ENCODE results near the gene CLIC4. TPM values are rescaled to one million over a fixed set of nuclear protein-coding genes. Genes with fewer than 3 reads are reported as not detected.

Gene CLIC4
- total and polyA plus RNA-seq, 10 donors, result 17.0 to 99.6 (median 71.2) TPM

DNA sequence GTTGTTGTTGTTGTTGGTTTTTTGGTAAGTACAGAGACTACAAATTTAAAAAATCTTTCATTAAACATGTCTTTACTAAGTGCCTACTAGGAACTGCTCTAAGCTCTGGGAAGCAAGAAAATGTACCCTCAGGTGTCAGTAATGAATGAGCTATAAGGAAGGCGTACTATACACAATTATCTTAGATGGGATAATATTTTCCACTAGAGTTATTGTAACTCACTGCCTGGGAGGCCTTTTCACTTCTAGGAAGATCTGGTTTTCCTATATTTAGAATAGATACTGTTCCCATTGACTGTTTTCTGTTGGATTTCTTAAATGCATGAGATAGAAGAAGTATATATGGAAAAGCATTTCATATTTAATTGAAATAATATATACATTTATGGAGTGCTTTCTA is 19.6 kb downstream of the CLIC4 start:
- Histone ChIP-seq H3K9me3 (no peaks in the 10 kb centered on the region), H3K4me3 (no peak overlapping the region), H3K4me1 (peaks cover 8 to 64% (median 24%) of the 10 kb centered on the region in 6 donors), H3K27me3 (replicated peaks in 1 of 7) (no peaks in the 10 kb centered on the region), H3K27ac (peak overlapping the region in 3 of 8 donors; percentile 4 to 48 (median 23)), H3K36me3 (no peaks in the 10 kb centered on the region)
- intact Hi-C loops (cut with DNase I; ENCODE audit: low total_unique reads), result no loop called here
- TF ChIP-seq POLR2AphosphoS5 (IDR thresholded peaks at IDR 0.05), result no peak
- TF ChIP-seq POLR2A (IDR thresholded peaks at IDR 0.05), result no peak
- TF ChIP-seq, protein P1, sequence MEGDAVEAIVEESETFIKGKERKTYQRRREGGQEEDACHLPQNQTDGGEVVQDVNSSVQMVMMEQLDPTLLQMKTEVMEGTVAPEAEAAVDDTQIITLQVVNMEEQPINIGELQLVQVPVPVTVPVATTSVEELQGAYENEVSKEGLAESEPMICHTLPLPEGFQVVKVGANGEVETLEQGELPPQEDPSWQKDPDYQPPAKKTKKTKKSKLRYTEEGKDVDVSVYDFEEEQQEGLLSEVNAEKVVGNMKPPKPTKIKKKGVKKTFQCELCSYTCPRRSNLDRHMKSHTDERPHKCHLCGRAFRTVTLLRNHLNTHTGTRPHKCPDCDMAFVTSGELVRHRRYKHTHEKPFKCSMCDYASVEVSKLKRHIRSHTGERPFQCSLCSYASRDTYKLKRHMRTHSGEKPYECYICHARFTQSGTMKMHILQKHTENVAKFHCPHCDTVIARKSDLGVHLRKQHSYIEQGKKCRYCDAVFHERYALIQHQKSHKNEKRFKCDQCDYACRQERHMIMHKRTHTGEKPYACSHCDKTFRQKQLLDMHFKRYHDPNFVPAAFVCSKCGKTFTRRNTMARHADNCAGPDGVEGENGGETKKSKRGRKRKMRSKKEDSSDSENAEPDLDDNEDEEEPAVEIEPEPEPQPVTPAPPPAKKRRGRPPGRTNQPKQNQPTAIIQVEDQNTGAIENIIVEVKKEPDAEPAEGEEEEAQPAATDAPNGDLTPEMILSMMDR (IDR thresholded peaks at IDR 0.05 in 8 of 11, conservative IDR thresholded peaks at IDR 0.05 in 3 of 11), result no peak
- 87 to 97% (median 94%) methylated on average over 1 of the region's 1 CpG for WGBS, 5 donors
- no peak for DNase-seq

DNA sequence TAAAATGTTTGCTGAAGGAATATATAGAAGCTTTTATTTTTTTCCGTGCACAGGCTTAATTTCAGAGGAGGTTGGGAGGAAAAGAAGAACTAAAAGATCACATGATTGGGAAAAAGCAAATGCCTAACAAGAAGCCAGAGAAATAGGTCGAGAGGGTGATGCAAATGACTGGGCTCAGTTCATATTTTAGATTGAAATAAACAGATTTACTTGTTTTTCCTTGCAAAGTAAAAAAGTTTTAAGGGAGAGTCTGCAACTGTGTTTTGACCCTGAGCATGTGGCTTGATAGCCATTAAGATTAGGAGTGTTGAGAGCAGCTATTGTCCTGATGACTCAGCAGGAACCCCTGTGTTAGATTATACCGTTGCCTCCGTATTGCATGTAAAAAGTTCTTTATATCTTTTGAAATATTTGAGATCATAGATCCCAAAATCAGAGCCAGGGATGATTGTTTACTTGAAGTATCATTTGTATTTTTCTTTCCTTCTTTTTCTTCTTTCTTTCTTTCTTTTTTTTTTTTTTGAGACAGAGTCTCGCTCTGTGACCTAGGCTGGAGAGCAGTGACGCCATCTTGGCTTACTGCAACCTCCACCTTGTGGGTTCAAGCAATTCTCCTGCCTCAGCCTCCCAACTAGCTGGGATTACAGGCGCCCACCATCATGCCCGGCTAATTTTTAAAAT is 20.2 kb downstream of the CLIC4 start:
- H3K4me1 ChIP-seq, result peaks cover 9 to 70% (median 29%) of the 10 kb centered on the region in 6 donors
- intact Hi-C loops (cut with DNase I; ENCODE audit: low total_unique reads), result no loop called here
- no peak for DNase-seq
- H3K4me3 ChIP-seq, result no peak overlapping the region
- peak overlapping the region in 4 of 8 donors; percentile 4 to 48 (median 21) for H3K27ac ChIP-seq
- TF ChIP-seq, protein P1 (IDR thresholded peaks at IDR 0.05 in 8 of 11, conservative IDR thresholded peaks at IDR 0.05 in 3 of 11), result no peak
- TF ChIP-seq POLR2A (IDR thresholded peaks at IDR 0.05), result no peak
- no peak for TF ChIP-seq POLR2AphosphoS5 (IDR thresholded peaks at IDR 0.05)
- 57 to 60% (median 59%) methylated on average over 8 of the region's 8 CpGs for WGBS, 5 donors
- H3K9me3 ChIP-seq, result no peaks in the 10 kb centered on the region
- H3K36me3 ChIP-seq, result no peaks in the 10 kb centered on the region
- no peaks in the 10 kb centered on the region for H3K27me3 ChIP-seq (replicated peaks in 1 of 7)

DNA sequence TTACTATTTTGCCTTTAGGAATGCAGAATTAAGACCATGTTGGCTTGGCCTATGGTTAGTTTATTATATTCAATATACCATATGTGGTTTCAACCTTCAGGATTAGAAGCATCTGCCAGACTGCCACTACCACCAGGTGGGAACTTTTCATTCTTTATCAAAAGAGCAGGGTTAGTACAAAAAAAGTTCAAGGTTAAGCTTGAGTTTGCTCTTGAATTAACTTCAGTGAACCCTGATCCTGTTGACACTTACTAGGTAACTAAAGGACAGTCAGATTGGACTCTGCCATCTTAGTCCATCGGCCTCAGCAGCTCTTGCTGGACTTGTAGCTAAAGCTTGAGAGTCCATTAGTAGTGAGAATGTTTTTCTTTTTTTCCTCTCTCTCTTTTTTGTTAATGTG is 22.1 kb downstream of the CLIC4 start:
- TF ChIP-seq POLR2A (IDR thresholded peaks at IDR 0.05), result no peak
- no peak for TF ChIP-seq POLR2AphosphoS5 (IDR thresholded peaks at IDR 0.05)
- TF ChIP-seq, protein P1 (IDR thresholded peaks at IDR 0.05 in 8 of 11, conservative IDR thresholded peaks at IDR 0.05 in 3 of 11), result no peak
- Histone ChIP-seq H3K27ac (no peak overlapping the region), H3K4me1 (peaks cover 10 to 77% (median 29%) of the 10 kb centered on the region in 6 donors), H3K4me3 (no peak overlapping the region), H3K27me3 (replicated peaks in 1 of 7) (no peaks in the 10 kb centered on the region), H3K9me3 (no peaks in the 10 kb centered on the region), H3K36me3 (no peaks in the 10 kb centered on the region)
- intact Hi-C loops (cut with DNase I; ENCODE audit: low total_unique reads), result no loop called here
- DNase-seq, result no peak
- 91 to 100% (median 96%) methylated on average over 1 of the region's 1 CpG for WGBS, 5 donors

DNA sequence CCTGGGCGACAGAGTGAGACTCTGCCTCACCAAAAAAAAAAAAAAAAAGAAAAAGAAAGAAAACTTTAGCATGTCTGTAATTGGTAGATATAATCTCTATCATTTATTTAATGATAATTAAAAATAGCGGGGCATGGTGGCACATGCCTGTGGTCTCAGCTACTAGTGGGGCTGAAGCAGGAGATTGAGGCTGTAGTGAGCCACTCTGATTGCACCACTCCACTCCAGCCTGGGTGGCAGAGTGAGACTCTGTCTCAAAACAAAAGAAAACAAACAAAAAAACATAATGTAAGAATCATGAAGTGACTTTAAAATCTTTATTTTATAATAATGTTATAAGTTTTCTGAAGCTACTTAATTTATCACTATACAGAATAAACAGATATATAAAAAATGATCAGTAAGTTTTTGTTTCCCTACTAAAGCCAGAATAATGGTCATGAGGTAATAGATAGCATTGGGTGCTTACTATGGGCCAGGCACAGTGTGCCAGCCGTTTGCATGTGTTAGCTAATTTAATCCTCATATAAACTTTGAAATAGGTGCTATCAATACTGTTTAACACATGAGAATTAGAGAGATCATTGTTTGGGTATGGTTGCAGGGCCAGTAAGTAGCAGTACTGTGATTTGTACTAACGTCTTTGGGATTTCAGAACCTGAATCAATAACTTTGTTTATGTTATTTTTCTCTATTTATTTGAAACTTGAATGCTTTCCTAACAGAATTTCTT is 23.8 kb downstream of the CLIC4 start:
- H3K4me1 ChIP-seq, result peaks cover 8 to 62% (median 29%) of the 10 kb centered on the region in 6 donors
- no peak overlapping the region for H3K4me3 ChIP-seq
- H3K27ac ChIP-seq, result peak overlapping the region in 7 of 8 donors; percentile 58 to 69 (median 63)
- H3K9me3 ChIP-seq, result no peaks in the 10 kb centered on the region
- no peak for TF ChIP-seq POLR2AphosphoS5 (IDR thresholded peaks at IDR 0.05)
- no peak for TF ChIP-seq POLR2A (IDR thresholded peaks at IDR 0.05)
- TF ChIP-seq, protein P1 (IDR thresholded peaks at IDR 0.05 in 8 of 11, conservative IDR thresholded peaks at IDR 0.05 in 3 of 11), result no peak
- no peak for DNase-seq
- H3K36me3 ChIP-seq, result no peaks in the 10 kb centered on the region
- WGBS, 5 donors, result 73 to 80% (median 76%) methylated on average over 4 of the region's 4 CpGs
- H3K27me3 ChIP-seq (replicated peaks in 1 of 7), result no peaks in the 10 kb centered on the region
- intact Hi-C loops (cut with DNase I; ENCODE audit: low total_unique reads), result no loop called here

Measured in spleen (tissue), 11 donors.